MM.1S (cell line): Measurements from ENCODE around the gene RAB23.

Source experiments
- DNase-seq: peaks from one replicate; pipeline ENCODE4 v3.0.0-alpha.2; 2015
- H2AFZ ChIP-seq: fragments of 300-600 bp; sonication (generic); 2 replicates; pipeline ENCODE4 v1.6.0; 2016; ENCODE audit warnings: antibody characterized with exemption, low read length
- H3F3A ChIP-seq: fragments of 300-600 bp; sonication (generic); 2 replicates; pipeline ENCODE4 v1.6.1; 2016; ENCODE audit warnings: mild to moderate bottlenecking, antibody characterized with exemption, low read length, moderate library complexity, mixed read lengths; ENCODE audit not compliant: insufficient read depth
- H3K27ac ChIP-seq: fragments of 300-600 bp; sonication (generic); 2 replicates; pipeline ENCODE4 v1.5.1; 2016; ENCODE audit warnings: mild to moderate bottlenecking, low read length
- H3K27me3 ChIP-seq: fragments of 300-600 bp; sonication (generic); replicated peaks from 2 replicates; pipeline ENCODE4 v1.6.0; 2016; ENCODE audit warnings: low read length; ENCODE audit not compliant: insufficient read depth
- H3K36me3 ChIP-seq: fragments of 300-600 bp; sonication (generic); replicated peaks from 2 replicates; pipeline ENCODE4 v1.6.1; 2016; ENCODE audit warnings: mild to moderate bottlenecking, low read length, mixed read lengths; ENCODE audit not compliant: insufficient read depth
- H3K4me1 ChIP-seq: fragments of 300-600 bp; sonication (generic); 2 replicates; pipeline ENCODE4 v1.6.1; 2016; ENCODE audit warnings: low read length, mixed read lengths
- H3K4me2 ChIP-seq: fragments of 300-600 bp; sonication (generic); 2 replicates; pipeline ENCODE4 v1.6.0; 2016; ENCODE audit warnings: low read depth, low read length
- H3K4me3 ChIP-seq: fragments of 300-600 bp; sonication (generic); 2 replicates; pipeline ENCODE4 v1.5.1; 2016; ENCODE audit warnings: low read length, mixed read lengths
- H3K79me2 ChIP-seq: fragments of 300-600 bp; sonication (generic); 2 replicates; pipeline ENCODE4 v1.6.1; 2016; ENCODE audit warnings: mixed run types, low read length, mixed read lengths
- H3K9ac ChIP-seq: fragments of 300-600 bp; sonication (generic); 2 replicates; pipeline ENCODE4 v1.6.1; 2016; ENCODE audit warnings: low read length, mixed read lengths
- H3K9me2 ChIP-seq: fragments of 300-600 bp; sonication (generic); replicated peaks from 2 replicates; pipeline ENCODE4 v1.6.1; 2016; ENCODE audit warnings: mild to moderate bottlenecking, low read length, mixed read lengths; ENCODE audit not compliant: insufficient read depth
- H3K9me3 ChIP-seq: fragments of 300-600 bp; sonication (generic); replicated peaks from 2 replicates; pipeline ENCODE4 v1.6.1; 2016; ENCODE audit warnings: mild to moderate bottlenecking, low read length, mixed read lengths; ENCODE audit not compliant: insufficient read depth
- H4K20me1 ChIP-seq: fragments of 300-600 bp; sonication (generic); 2 replicates; pipeline ENCODE4 v1.6.1; 2016; ENCODE audit warnings: mild to moderate bottlenecking, low read length, moderate library complexity, mixed read lengths; ENCODE audit not compliant: insufficient read depth
- EZH2 ChIP-seq: fragments of 300-600 bp; sonication (generic); optimal IDR thresholded peaks from 2 replicates; pipeline ENCODE3; 2017; ENCODE audit warnings: low read depth, mild to moderate bottlenecking, antibody characterized with exemption, low read length, mixed read lengths
- EZH2phosphoT487 ChIP-seq: fragments of 300-600 bp; sonication (generic); IDR thresholded peaks from 2 replicates; pipeline ENCODE4 v1.6.1; 2018; ENCODE audit warnings: antibody characterized with exemption, low read length
- TF ChIP-seq, protein P1 (sequence below): fragments of 300-600 bp; sonication (generic); IDR thresholded peaks from 2 replicates; pipeline ENCODE4 v1.5.1; 2016; ENCODE audit warnings: antibody characterized with exemption, low read length, mixed read lengths

RAB23 gene

DNA sequence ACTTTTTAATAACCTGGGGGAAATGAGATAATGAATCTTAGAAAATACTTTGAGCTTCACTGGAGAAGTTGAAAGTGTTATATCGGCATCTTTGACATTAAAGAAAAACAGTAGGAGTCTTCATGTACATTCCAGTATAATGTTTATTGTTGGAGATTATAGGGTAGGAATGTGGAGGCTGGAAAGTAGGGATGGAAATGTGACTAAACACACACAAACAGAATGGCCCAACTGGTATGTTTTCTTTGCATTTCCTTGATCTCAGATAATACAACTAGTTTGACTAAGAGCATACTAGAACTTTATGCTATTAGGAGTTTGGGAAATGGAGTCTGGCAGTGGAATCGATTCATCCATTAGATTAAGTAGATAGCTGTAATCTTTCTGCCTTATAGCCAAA, 60.1 kb downstream of the RAB23 start:
- no peaks in the 10 kb centered on the region; the same call in 1 of the 2 replicates for H3K36me3 ChIP-seq
- H3K79me2 ChIP-seq, result no peaks in the 10 kb centered on the region
- no peaks in the 10 kb centered on the region for H3K9me3 ChIP-seq
- H3K9ac ChIP-seq, result no peak overlapping the region
- no peaks in the 10 kb centered on the region for H3K4me1 ChIP-seq
- H3K4me3 ChIP-seq, result no peak overlapping the region
- no peak overlapping the region for H3K27ac ChIP-seq
- H3K27me3 ChIP-seq, result no peaks in the 10 kb centered on the region
- H3K9me2 ChIP-seq, result no peaks in the 10 kb centered on the region
- DNase-seq, result no peak
- no peaks in the 10 kb centered on the region for H3F3A ChIP-seq
- H2AFZ ChIP-seq, result no peak overlapping the region
- H4K20me1 ChIP-seq, result no peaks in the 10 kb centered on the region
- TF ChIP-seq EZH2 (no peak), EZH2phosphoT487 (no peak)
- TF ChIP-seq, protein P1, sequence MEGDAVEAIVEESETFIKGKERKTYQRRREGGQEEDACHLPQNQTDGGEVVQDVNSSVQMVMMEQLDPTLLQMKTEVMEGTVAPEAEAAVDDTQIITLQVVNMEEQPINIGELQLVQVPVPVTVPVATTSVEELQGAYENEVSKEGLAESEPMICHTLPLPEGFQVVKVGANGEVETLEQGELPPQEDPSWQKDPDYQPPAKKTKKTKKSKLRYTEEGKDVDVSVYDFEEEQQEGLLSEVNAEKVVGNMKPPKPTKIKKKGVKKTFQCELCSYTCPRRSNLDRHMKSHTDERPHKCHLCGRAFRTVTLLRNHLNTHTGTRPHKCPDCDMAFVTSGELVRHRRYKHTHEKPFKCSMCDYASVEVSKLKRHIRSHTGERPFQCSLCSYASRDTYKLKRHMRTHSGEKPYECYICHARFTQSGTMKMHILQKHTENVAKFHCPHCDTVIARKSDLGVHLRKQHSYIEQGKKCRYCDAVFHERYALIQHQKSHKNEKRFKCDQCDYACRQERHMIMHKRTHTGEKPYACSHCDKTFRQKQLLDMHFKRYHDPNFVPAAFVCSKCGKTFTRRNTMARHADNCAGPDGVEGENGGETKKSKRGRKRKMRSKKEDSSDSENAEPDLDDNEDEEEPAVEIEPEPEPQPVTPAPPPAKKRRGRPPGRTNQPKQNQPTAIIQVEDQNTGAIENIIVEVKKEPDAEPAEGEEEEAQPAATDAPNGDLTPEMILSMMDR, result no peak
- H3K4me2 ChIP-seq, result no peak overlapping the region

DNA sequence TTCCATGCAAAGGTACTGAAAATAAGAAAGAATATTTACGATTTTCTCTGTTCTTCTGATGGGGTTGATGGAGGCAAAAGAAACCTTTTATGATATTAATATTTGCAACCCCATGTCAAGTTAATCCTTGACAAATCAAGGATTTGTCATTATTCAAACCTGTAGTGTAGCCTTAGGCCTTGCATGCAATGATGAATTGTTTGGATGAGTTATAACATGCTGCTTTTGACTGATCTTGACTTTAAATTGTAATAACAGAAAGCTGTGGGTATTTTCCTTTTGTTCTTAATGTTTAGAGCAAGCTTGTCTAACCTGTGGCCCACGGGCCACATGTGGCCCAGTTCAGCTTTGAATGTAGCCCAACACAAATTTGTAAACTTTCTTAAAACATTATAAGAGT, 63.0 kb downstream of the RAB23 start:
- Histone ChIP-seq H3K36me3 (no peaks in the 10 kb centered on the region; the same call in 1 of the 2 replicates), H2AFZ (no peak overlapping the region), H3K27me3 (no peaks in the 10 kb centered on the region), H3K9me3 (no peaks in the 10 kb centered on the region), H3K9ac (no peak overlapping the region), H3K4me3 (no peak overlapping the region), H3K4me2 (no peak overlapping the region), H3F3A (no peaks in the 10 kb centered on the region), H4K20me1 (no peaks in the 10 kb centered on the region), H3K4me1 (no peaks in the 10 kb centered on the region), H3K27ac (no peak overlapping the region), H3K79me2 (no peaks in the 10 kb centered on the region), H3K9me2 (no peaks in the 10 kb centered on the region)
- TF ChIP-seq EZH2phosphoT487 (no peak), EZH2 (no peak)
- TF ChIP-seq, protein P1, result no peak
- no peak for DNase-seq

DNA sequence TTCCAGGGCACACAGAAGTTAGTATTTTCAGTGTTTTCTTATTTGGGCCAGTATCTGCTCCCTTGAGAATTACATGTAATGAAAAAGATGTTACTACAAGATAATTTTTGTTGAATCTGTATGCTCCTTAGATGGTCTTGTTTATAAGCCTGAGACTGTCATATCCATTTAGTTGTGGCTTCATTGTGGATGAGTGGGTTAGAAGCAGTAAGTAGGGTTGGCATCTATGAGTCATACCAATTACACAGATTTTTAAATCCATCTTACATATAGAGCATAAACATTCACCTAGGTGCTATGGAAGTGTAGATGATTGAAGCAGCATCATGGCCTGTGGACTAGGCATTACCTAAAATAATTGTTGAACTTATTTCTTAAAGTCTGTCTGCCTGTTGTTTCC, 63.4 kb downstream of the RAB23 start:
- Histone ChIP-seq H2AFZ (no peak overlapping the region), H3F3A (no peaks in the 10 kb centered on the region), H3K79me2 (no peaks in the 10 kb centered on the region), H3K4me2 (no peak overlapping the region), H3K9ac (no peak overlapping the region), H4K20me1 (no peaks in the 10 kb centered on the region), H3K4me1 (no peaks in the 10 kb centered on the region), H3K9me2 (no peaks in the 10 kb centered on the region), H3K27me3 (no peaks in the 10 kb centered on the region), H3K27ac (no peak overlapping the region), H3K36me3 (no peaks in the 10 kb centered on the region; the same call in 1 of the 2 replicates), H3K9me3 (no peaks in the 10 kb centered on the region), H3K4me3 (no peak overlapping the region)
- DNase-seq, result no peak
- no peak for TF ChIP-seq EZH2phosphoT487
- TF ChIP-seq, protein P1, result no peak
- TF ChIP-seq EZH2, result no peak
